Breast epithelium (tissue), 4 donors: Measurements from ENCODE around the gene MYBPH. TPM values are rescaled to one million over a fixed set of nuclear protein-coding genes. Genes with fewer than 3 reads are reported as not detected.

Experiments used
- DNase-seq, 2 donors: peaks; one replicate each; pipeline ENCODE4 v3.0.0-alpha.2; 2019; ENCODE audit warnings: low spot score in 2 of 2
- H3K27ac ChIP-seq, 2 donors: fragments of 200-600 bp; sonication (generic) in 1 of 2; one replicate each; pipeline ENCODE4 v1.5.1; 2016 to 2019; ENCODE audit warnings: mild to moderate bottlenecking in 1 of 2
- H3K27me3 ChIP-seq, 2 donors: fragments of 200-600 bp; sonication (generic) in 1 of 2; one replicate each; pipeline versions ENCODE4 v1.5.1 to v1.6.0; 2017 to 2019; ENCODE audit warnings: control low read depth in 1 of 2, mild to moderate bottlenecking in 1 of 2
- H3K36me3 ChIP-seq: fragments of 200-600 bp; one replicate; pipeline ENCODE4 v1.5.1; 2019
- H3K4me1 ChIP-seq, 2 donors: fragments of 200-600 bp; sonication (generic); one replicate each; pipeline ENCODE4 v1.5.1; 2016 to 2019; ENCODE audit warnings: control low read depth in 1 of 2
- H3K4me3 ChIP-seq, 3 donors: fragments of 200-600 bp; sonication (generic); 1 replicate in 2 of 3; 2 replicates in 1 of 3; pipeline ENCODE4 v1.5.1; 2016 to 2019; ENCODE audit warnings: mild to moderate bottlenecking in 3 of 3, moderate library complexity in 2 of 3
- H3K9me3 ChIP-seq, 2 donors: fragments of 200-600 bp; sonication (generic) in 1 of 2; one replicate each; pipeline ENCODE4 v1.5.1; 2016 to 2019; ENCODE audit warnings: control low read depth in 1 of 2
- CTCF ChIP-seq, 3 donors: fragments of 450-650 bp; IDR thresholded peaks; one replicate each; pipeline ENCODE4 v1.5.1; 2016 to 2017; ENCODE audit warnings: antibody characterized with exemption in 3 of 3, mild to moderate bottlenecking in 3 of 3, moderate library complexity in 3 of 3
- POLR2A ChIP-seq: fragments of 450-650 bp; IDR thresholded peaks from one replicate; pipeline ENCODE4 v1.6.1; 2016; ENCODE audit warnings: antibody characterized with exemption, mild to moderate bottlenecking, moderate library complexity
- POLR2AphosphoS5 ChIP-seq, 3 donors: sonication (generic); formaldehyde crosslinking; IDR thresholded peaks; one replicate each; pipeline ENCODE4 v1.6.1; 2017; ENCODE audit warnings: antibody characterized with exemption in 3 of 3
- intact Hi-C: fragments of 100-400 bp; cut with DNase I; formaldehyde crosslinking; loops from one replicate; pipeline ENCODE4 v1.15.1; 2023; ENCODE audit warnings: low total_unique reads
- total RNA-seq, 3 donors: library from RNA; depleted of rRNA; stranded (reverse); fragments of >200 nt; gene quantifications; one replicate each; pipeline ENCODE4 v1.1.0, GENCODE V29; 2016

MYBPH gene
- total RNA-seq, 3 donors from 2014 or later: 0.66 TPM; not detected in 2

DNA sequence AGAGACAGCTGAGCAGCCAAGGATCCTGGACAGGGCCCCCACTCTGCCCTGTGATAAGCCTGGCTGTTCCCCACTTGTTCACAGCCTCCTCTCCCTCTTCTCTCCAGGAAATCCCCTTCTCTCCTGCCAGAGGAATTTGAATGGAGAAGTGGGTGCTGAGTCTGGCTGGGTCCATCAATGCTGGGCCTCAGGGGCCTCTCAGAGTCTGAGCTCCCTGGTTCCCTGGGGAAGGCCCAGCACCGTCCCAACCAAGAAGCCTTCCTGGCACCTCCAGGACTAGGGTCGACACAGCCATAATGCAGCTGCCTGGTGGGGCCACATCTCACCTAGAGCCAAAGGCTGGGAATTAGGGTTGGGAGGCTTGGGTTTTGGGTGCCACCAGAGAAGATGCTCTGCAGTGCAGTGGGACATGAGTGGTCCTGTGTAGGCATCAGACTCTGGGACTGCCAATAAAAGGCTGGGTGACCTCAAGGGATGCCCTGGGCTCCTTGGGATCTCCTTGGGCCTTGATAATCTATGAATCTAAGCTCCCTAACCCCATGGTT lies 2.5 kb downstream of the MYBPH start:
- TF ChIP-seq POLR2AphosphoS5 (IDR thresholded peaks at IDR 0.05): no peak
- TF ChIP-seq POLR2A: no peak
- no peak for TF ChIP-seq CTCF (IDR thresholded peaks at IDR 0.05)
- Histone ChIP-seq H3K9me3 (no peaks in the 10 kb centered on the region), H3K36me3 (no peaks in the 10 kb centered on the region), H3K27me3 (no peaks in the 10 kb centered on the region), H3K4me3 (no peak overlapping the region), H3K4me1 (no peaks in the 10 kb centered on the region), H3K27ac (no peak overlapping the region)
- intact Hi-C loops: no loop called here
- peak in 1 of 2 donors; percentile 22 for DNase-seq

GRCh38 chr1:203172184-203173010 lies 3.2 kb downstream of the MYBPH start:
- Histone ChIP-seq H3K36me3 (no peaks in the 10 kb centered on the region), H3K27me3 (no peaks in the 10 kb centered on the region), H3K4me1 (no peaks in the 10 kb centered on the region), H3K27ac (no peak overlapping the region), H3K9me3 (no peaks in the 10 kb centered on the region), H3K4me3 (no peak overlapping the region)
- intact Hi-C loops: no loop called here
- peak; percentile 59 to 69 for DNase-seq
- peak; percentile 45 to 87 (median 69) for TF ChIP-seq CTCF (IDR thresholded peaks at IDR 0.05)
- no peak for TF ChIP-seq POLR2A

GRCh38 chr1:203171341-203172183 lies 4.1 kb downstream of the MYBPH start:
- H3K36me3 ChIP-seq: no peaks in the 10 kb centered on the region
- intact Hi-C loops: no loop called here
- no peaks in the 10 kb centered on the region for H3K27me3 ChIP-seq
- H3K9me3 ChIP-seq: no peaks in the 10 kb centered on the region
- DNase-seq: peak in 1 of 2 donors; percentile 44
- H3K4me1 ChIP-seq: no peaks in the 10 kb centered on the region
- no peak for TF ChIP-seq CTCF (IDR thresholded peaks at IDR 0.05)
- TF ChIP-seq POLR2A: no peak
- no peak for TF ChIP-seq POLR2AphosphoS5 (IDR thresholded peaks at IDR 0.05)
- H3K27ac ChIP-seq: no peak overlapping the region
- H3K4me3 ChIP-seq: no peak overlapping the region

DNA sequence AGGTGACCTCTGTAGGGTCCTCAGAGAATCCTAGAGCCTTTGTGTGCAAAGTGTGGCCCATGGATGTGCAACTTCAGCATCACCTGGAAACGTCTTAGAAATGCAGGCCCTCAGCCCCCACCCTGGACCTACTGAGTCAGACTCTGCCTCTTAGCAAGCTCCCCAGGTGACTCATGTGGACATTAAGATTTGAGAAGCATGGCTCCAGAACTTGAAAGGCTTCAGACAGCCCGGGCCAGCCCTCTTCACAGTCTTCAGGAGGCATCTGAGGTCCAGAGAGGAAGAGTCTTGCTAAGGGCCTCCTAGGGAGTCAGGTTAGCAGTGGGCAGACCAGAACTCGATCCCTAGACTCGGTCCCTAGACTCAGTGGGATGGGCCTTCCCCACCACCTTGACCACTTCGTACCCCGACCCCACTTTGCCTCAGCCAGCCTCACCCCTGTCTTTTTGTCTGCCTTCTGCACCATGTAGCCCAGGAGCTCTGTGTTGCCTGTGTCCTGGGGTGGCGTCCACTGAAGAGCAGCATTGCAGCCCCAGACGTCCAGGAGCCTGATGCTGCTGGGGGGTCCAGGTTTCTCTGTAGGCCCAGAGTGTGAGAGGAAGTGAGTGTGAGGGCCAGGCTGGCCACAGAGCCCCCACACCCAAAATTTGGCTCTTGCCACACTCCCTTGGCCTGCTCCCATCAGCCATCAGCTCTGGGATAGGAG lies 4.8 kb downstream of the MYBPH start:
- Histone ChIP-seq H3K36me3 (no peaks in the 10 kb centered on the region), H3K27me3 (no peaks in the 10 kb centered on the region), H3K4me3 (no peak overlapping the region), H3K9me3 (no peaks in the 10 kb centered on the region), H3K4me1 (no peaks in the 10 kb centered on the region), H3K27ac (no peak overlapping the region)
- DNase-seq: no peak
- intact Hi-C loops: no loop called here
- TF ChIP-seq POLR2A: no peak
- no peak for TF ChIP-seq POLR2AphosphoS5 (IDR thresholded peaks at IDR 0.05)
- TF ChIP-seq CTCF (IDR thresholded peaks at IDR 0.05): no peak
